Measurements from ENCODE around the gene COX20.

Gene COX20

DNA sequence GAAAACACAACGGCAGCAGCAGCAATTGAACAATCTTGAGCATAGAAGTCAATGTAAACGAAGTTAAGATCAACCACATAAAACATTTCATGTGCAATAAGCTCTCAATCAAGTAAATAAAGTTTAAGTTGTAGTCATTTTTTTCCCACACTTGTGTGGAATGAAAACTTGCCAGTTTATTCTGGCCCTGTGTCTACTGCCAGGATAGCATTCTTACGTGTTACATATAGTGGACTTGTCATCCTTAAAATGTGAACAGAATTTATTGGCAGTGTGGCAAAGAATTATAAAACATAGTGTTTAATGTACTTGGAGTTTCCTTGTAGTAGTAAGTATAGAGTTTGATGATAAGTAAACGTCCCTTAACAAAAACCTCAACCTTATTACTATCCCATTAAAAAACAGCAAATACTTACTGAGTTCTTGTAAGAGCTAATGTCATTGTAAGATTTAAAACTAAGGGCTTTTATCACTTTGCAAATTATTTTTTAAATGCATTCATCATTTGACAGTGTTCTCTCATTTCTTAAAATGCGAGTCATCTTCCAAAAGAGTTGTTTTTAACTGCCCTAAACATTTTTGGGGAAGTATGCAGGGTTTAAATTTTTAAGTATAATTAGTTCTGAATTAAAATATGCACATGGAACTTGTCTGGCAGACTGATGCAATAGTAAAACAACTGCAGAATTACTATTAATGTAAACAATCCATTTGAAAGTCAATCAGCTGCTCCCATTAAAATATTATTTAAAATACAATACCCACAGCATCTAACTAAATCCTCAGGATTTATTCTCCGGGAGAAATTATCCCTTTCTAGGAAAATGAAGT lies 7.9 kb downstream of the COX20 start:
- Histone ChIP-seq H3K4me1 (no peaks in the 10 kb centered on the region), H3K9me3 (ENCODE audit: control insufficient read depth, low read length) (no peaks in the 10 kb centered on the region), H3K4me3 (ENCODE audit: low read depth, low read length) (no peak overlapping the region), H3K4me2 (ENCODE audit: low read length) (no peak overlapping the region), H3K9ac (no peak overlapping the region), H3K79me2 (no peaks in the 10 kb centered on the region), H3K36me3 (ENCODE audit: control insufficient read depth, insufficient read depth, low read length) (no peaks in the 10 kb centered on the region), H3K27ac (no peak overlapping the region), H3K27me3 (ENCODE audit: control insufficient read depth, insufficient read depth, low read length) (no peaks in the 10 kb centered on the region), H2AFZ (no peak overlapping the region)
- TF ChIP-seq, protein P1, sequence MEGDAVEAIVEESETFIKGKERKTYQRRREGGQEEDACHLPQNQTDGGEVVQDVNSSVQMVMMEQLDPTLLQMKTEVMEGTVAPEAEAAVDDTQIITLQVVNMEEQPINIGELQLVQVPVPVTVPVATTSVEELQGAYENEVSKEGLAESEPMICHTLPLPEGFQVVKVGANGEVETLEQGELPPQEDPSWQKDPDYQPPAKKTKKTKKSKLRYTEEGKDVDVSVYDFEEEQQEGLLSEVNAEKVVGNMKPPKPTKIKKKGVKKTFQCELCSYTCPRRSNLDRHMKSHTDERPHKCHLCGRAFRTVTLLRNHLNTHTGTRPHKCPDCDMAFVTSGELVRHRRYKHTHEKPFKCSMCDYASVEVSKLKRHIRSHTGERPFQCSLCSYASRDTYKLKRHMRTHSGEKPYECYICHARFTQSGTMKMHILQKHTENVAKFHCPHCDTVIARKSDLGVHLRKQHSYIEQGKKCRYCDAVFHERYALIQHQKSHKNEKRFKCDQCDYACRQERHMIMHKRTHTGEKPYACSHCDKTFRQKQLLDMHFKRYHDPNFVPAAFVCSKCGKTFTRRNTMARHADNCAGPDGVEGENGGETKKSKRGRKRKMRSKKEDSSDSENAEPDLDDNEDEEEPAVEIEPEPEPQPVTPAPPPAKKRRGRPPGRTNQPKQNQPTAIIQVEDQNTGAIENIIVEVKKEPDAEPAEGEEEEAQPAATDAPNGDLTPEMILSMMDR (IDR thresholded peaks at IDR 0.05), result no peak

DNA sequence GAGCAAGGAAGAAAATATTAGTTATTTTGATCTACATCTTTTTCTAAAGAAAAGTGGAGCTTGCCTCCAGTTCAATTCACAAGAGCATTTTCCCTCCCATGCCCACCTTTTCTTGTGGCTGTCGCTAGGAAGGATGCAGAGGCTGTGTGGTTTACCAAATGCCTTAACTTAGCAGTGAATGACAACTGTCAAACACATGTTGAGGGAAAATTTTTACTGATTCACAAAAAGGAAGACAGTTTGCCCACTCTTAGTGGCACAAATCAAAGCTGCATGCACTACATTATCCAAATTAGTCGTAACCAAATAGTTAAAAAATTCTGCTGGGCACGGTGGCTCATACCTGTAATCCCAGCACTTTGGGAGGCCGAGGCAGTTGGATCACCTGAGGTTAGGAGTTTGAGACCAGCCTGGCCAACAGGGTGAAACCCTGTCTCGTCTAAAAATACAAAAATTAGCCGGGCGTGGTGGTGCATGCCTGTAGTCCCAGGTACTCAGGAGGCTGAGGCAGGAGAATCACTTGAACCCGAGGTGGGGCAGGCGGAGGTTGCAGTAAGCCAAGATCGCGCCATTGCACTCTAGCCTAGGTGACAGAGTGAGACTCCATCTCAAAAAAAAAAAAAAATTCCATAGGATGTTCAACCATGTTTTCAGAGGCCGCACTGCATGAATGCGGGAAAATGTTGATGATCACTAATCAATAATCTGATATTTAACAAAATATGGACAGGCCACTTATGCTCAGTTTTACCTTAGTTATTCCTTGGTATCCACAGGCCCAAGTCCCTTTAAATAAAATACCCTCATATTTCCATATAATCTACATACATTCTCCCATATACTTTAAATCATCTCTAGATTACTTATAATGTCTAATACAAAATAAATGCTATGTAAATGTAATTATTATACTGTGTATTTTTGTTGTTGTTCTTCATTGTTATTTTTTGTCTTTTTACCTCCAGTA lies 9.0 kb downstream of the COX20 start:
- Histone ChIP-seq H3K4me3 (ENCODE audit: low read depth, low read length) (no peak overlapping the region), H3K36me3 (ENCODE audit: control insufficient read depth, insufficient read depth, low read length) (no peaks in the 10 kb centered on the region)

DNA sequence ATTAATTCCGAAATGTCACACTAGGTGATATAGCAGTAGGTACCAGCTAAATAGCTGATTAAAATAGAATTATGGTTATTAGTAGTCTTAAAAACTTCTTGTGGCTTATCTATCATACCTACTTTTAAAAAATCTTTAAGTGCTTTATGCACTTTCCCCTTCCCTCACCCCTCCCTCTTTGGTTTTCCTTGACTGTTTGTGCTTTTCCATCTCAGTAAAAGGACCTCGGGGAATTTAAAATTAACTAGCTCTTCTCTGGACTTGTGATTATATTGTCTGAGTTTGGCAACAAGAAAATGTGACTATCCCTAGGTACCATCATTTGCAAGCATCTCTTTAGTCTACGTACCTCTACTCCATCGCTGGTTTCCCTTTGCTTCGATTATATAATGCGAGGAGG lies 11.2 kb downstream of the COX20 start:
- TF ChIP-seq, protein P1 (IDR thresholded peaks at IDR 0.05), result no peak
- Histone ChIP-seq H3K27me3 (ENCODE audit: control insufficient read depth, insufficient read depth, low read length) (no peaks in the 10 kb centered on the region), H2AFZ (no peak overlapping the region), H3K9me3 (ENCODE audit: control insufficient read depth, low read length) (no peaks in the 10 kb centered on the region), H3K4me2 (ENCODE audit: low read length) (no peak overlapping the region), H3K4me3 (ENCODE audit: low read depth, low read length) (no peak overlapping the region), H3K9ac (no peak overlapping the region), H3K79me2 (no peaks in the 10 kb centered on the region), H3K27ac (no peak overlapping the region), H3K4me1 (no peaks in the 10 kb centered on the region), H3K36me3 (ENCODE audit: control insufficient read depth, insufficient read depth, low read length) (no peaks in the 10 kb centered on the region)

More for the DNA sequence above, 9.0 kb downstream of the COX20 start:
- no peaks in the 10 kb centered on the region for H3K9me3 ChIP-seq (ENCODE audit: control insufficient read depth, low read length)
- H3K27me3 ChIP-seq (ENCODE audit: control insufficient read depth, insufficient read depth, low read length), result no peaks in the 10 kb centered on the region
- no peak overlapping the region for H3K27ac ChIP-seq
- TF ChIP-seq, protein P1 (IDR thresholded peaks at IDR 0.05), result no peak
- H3K79me2 ChIP-seq, result no peaks in the 10 kb centered on the region
- H3K9ac ChIP-seq, result no peak overlapping the region
- H2AFZ ChIP-seq, result no peak overlapping the region
- no peaks in the 10 kb centered on the region for H3K4me1 ChIP-seq
- no peak overlapping the region for H3K4me2 ChIP-seq (ENCODE audit: low read length)

DNA sequence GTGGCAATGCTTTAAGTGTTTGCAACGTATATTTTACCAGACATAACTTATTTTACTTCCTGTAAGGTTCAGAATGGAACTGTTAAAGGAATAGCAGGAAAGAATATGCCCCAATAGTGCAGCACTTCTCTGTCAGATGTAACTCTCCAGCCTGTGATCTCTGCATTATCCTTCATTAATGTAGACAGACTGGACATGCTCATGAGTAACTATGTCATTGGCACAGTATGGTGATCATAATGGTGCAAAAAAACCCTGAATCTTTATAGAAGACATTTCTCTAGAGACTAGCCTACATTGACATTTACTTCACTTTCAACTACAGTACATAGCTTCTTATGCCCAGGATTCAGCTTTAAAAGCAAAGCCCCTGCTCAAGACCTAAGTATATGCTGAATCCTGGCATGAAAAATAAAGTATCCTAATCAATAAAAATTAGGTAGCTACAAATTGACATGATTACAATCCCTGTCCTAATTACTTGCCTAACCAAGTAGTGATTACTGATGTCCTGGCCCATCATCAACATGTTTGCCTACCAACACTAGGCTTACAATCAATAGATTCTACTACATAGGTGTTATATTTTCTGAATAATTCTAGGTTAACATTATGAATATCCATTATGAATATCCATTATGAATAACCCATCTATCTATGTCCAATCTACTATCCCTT lies 13.9 kb downstream of the COX20 start:
- Histone ChIP-seq H3K27me3 (ENCODE audit: control insufficient read depth, insufficient read depth, low read length) (no peaks in the 10 kb centered on the region), H3K9ac (no peak overlapping the region), H3K36me3 (ENCODE audit: control insufficient read depth, insufficient read depth, low read length) (no peaks in the 10 kb centered on the region), H3K4me2 (ENCODE audit: low read length) (no peak overlapping the region), H3K27ac (no peak overlapping the region), H2AFZ (no peak overlapping the region), H3K4me3 (ENCODE audit: low read depth, low read length) (no peak overlapping the region), H3K4me1 (peaks cover 3% of the 10 kb centered on the region), H3K9me3 (ENCODE audit: control insufficient read depth, low read length) (no peaks in the 10 kb centered on the region), H3K79me2 (no peaks in the 10 kb centered on the region)
- TF ChIP-seq, protein P1 (IDR thresholded peaks at IDR 0.05), result no peak

Data from parathyroid adenoma (tissue), 2 donors.